Measurements from ENCODE around the gene GPR37.

DNA sequence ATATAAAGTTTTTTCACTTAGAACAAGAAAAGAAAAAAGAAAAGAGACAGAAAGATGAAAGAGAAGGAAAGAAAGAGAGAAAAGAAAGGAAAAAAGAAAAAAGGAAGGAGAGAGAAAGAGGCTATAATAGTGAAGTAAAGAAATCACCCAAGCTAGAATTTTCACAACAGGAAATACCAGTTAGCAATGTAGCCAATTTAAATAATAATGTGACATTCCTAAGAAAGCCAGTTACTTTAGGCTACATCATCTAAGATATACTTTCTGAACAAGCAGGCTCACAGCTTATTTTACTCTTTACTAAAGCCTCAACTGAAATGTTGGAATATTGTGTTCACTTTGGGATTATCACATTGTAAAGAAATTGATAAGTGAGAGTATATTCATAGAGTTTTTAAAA is 53.6 kb downstream of the GPR37 start:
- TF ChIP-seq, protein P1, sequence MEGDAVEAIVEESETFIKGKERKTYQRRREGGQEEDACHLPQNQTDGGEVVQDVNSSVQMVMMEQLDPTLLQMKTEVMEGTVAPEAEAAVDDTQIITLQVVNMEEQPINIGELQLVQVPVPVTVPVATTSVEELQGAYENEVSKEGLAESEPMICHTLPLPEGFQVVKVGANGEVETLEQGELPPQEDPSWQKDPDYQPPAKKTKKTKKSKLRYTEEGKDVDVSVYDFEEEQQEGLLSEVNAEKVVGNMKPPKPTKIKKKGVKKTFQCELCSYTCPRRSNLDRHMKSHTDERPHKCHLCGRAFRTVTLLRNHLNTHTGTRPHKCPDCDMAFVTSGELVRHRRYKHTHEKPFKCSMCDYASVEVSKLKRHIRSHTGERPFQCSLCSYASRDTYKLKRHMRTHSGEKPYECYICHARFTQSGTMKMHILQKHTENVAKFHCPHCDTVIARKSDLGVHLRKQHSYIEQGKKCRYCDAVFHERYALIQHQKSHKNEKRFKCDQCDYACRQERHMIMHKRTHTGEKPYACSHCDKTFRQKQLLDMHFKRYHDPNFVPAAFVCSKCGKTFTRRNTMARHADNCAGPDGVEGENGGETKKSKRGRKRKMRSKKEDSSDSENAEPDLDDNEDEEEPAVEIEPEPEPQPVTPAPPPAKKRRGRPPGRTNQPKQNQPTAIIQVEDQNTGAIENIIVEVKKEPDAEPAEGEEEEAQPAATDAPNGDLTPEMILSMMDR (IDR thresholded peaks at IDR 0.05; ENCODE audit: low read depth, low read length, poor library complexity, severe bottlenecking): no peak
- TF ChIP-seq EZH2phosphoT487 (IDR thresholded peaks at IDR 0.05; ENCODE audit: borderline replicate concordance, low read length): no peak

Measured in DOHH2 (cell line).